K562 treated with DMSO at 1 percent for 48 hours (cell line): ENCODE measurements around the gene ERVH48-1. TPM values are rescaled to one million over a fixed set of nuclear protein-coding genes. Genes with fewer than 3 reads are reported as not detected.

Experiments
- total RNA-seq: library from RNA; unstranded; fragments of 300-600 nt; gene quantifications from 2 replicates; pipeline ENCODE4 v1.2.3, GENCODE V29; 2022; ENCODE audit warnings: low replicate concordance; ENCODE audit errors: extremely low read depth

The ERVH48-1 gene
- total RNA-seq = not detected in 2 replicates

GRCh38 chr21:42925114-42925926 lies at the start of gene ERVH48-1:
ERVH48-1 (minus strand) TSS chr21:42925630; CDS start chr21:42919006, 6,624 bp downstream.

GRCh38 chr21:42973991-42974831 lies 48.8 kb upstream of the ERVH48-1 start, which contains the start of gene PKNOX1:
PKNOX1 (plus strand) TSS chr21:42974562; CDS start chr21:43004382, 29,820 bp downstream.

GRCh38 chr21:42892931-42893755 lies 32.3 kb downstream of the ERVH48-1 start, which contains the start of gene NDUFV3:
NDUFV3 (plus strand) TSS chr21:42893309; CDS start chr21:42893334, 25 bp downstream.

GRCh38 chr21:42878993-42879787 lies 46.2 kb downstream of the ERVH48-1 start, which contains the start of gene WDR4:
WDR4 (minus strand) TSS chr21:42879539; CDS start chr21:42879495, 44 bp downstream.

Other genes with a start within 250 kb of the ERVH48-1 start
- not detected in 2 replicates for gene WDR4, start 46.1 kb downstream of the ERVH48-1 start, total RNA-seq
- not detected in 2 replicates for gene NDUFV3, start 32.3 kb downstream of the ERVH48-1 start, total RNA-seq
- not detected in 2 replicates for gene PKNOX1, start 48.9 kb upstream of the ERVH48-1 start, total RNA-seq
- gene CBS, start 150.2 kb upstream of the ERVH48-1 start, total RNA-seq = not detected in 2 replicates
- not detected in 2 replicates for gene U2AF1, start 181.9 kb upstream of the ERVH48-1 start, total RNA-seq
- not detected in 2 replicates for gene CRYAA, start 243.4 kb upstream of the ERVH48-1 start, total RNA-seq